B cell (primary cell): ENCODE data around the gene SRGAP2B. TPM values are rescaled to one million over a fixed set of nuclear protein-coding genes. Genes with fewer than 3 reads are reported as not detected.
"Not testable (repeated sequence)": the region's sequence is repeated elsewhere in the genome, so short reads cannot be mapped to it uniquely, and the experiment has no call there.

Experiments
- ATAC-seq: fragments of 200-7000 bp; cut with Tn5 transposase; one replicate; pipeline ENCODE4 v1.10.0; 2021; ENCODE audit warnings: low read depth, mild to moderate bottlenecking, moderate number of reproducible peaks, moderate library complexity
- CTCF ChIA-PET: fragments of 350-600 bp; sonication (Branson Sonifier 250); formaldehyde crosslinking; loops from one replicate; lab custom pipeline; 2021; ENCODE audit warnings: antibody characterized with exemption, inconsistent platforms; lab: Charles Lee
- POLR2A ChIA-PET: fragments of 350-600 bp; sonication (Branson Sonifier 250); formaldehyde crosslinking; loops from one replicate; lab custom pipeline; 2021; ENCODE audit warnings: antibody characterized with exemption; lab: Charles Lee
- DNase-seq: peaks from one replicate; pipeline ENCODE4 v3.0.0; 2013
- H2AFZ ChIP-seq: 2 replicates; pipeline ENCODE4 v1.6.1; 2012; ENCODE audit warnings: mild to moderate bottlenecking, low read depth, low read length; ENCODE audit not compliant: insufficient read depth, poor library complexity, severe bottlenecking
- H3K27ac ChIP-seq, 2 donors: 1 replicate in 1 of 2; 2 replicates in 1 of 2; pipeline ENCODE4 v1.5.1; 2012 to 2013; ENCODE audit warnings: low read length in 2 of 2, mild to moderate bottlenecking in 2 of 2, moderate library complexity in 1 of 2
- H3K27me3 ChIP-seq, 4 experiments: fragments of 200-600 bp in 1 of 4; sonication (generic) in 1 of 4; replicated peaks in 1 of 4; 1 replicate in 2 of 4; 2 replicates in 2 of 4; pipeline versions ENCODE4 v1.6.1 to v1.7.0; 2013 to 2016; ENCODE audit warnings: low read length in 3 of 4, mild to moderate bottlenecking in 2 of 4, mixed read lengths in 1 of 4, moderate library complexity in 1 of 4; ENCODE audit not compliant: insufficient read depth in 4 of 4, control insufficient read depth in 3 of 4; ENCODE audit errors: control extremely low read depth in 1 of 4
- H3K36me3 ChIP-seq, 2 experiments: replicated peaks in 1 of 2; 1 replicate in 1 of 2; 2 replicates in 1 of 2; pipeline versions ENCODE4 v1.6.1 to v1.7.1; 2013; ENCODE audit warnings: low read length in 1 of 2; ENCODE audit not compliant: insufficient read depth in 2 of 2, control insufficient read depth in 1 of 2; ENCODE audit errors: control extremely low read depth in 1 of 2, extremely low read depth in 1 of 2
- H3K4me1 ChIP-seq, 2 donors: fragments of 200-600 bp in 1 of 2; sonication (generic) in 1 of 2; 1 replicate in 1 of 2; 2 replicates in 1 of 2; pipeline versions ENCODE4 v1.5.1 to v1.6.1; 2013 to 2017; ENCODE audit warnings: low read length in 2 of 2; ENCODE audit not compliant: control insufficient read depth in 2 of 2, insufficient read depth in 2 of 2
- H3K4me2 ChIP-seq: replicated peaks from 2 replicates; pipeline ENCODE3; 2012; ENCODE audit warnings: mild to moderate bottlenecking, low read depth, low read length; ENCODE audit not compliant: poor library complexity, severe bottlenecking
- H3K4me3 ChIP-seq, 5 experiments: fragments of 200-600 bp in 1 of 5; sonication (generic) in 1 of 5; 1 replicate in 3 of 5; 2 replicates in 2 of 5; pipeline versions ENCODE4 v1.5.1 to v1.7.0; 2011 to 2016; ENCODE audit warnings: low read length in 4 of 5, mild to moderate bottlenecking in 4 of 5, low read depth in 2 of 5, control low read depth in 1 of 5, moderate library complexity in 1 of 5; ENCODE audit not compliant: insufficient read depth in 1 of 5; ENCODE audit errors: control extremely low read depth in 1 of 5, extremely low read depth in 1 of 5
- H3K79me2 ChIP-seq: fragments of 200-600 bp; sonication (generic); one replicate; pipeline ENCODE4 v1.6.0; 2016; ENCODE audit warnings: low read length; ENCODE audit not compliant: control insufficient read depth, insufficient read depth
- H3K9ac ChIP-seq: fragments of 200-600 bp; sonication (generic); 2 replicates; pipeline ENCODE4 v1.6.1; 2017; ENCODE audit warnings: mild to moderate bottlenecking, low read length, moderate library complexity
- H3K9me3 ChIP-seq, 3 donors: one replicate each; pipeline versions ENCODE4 v1.6.1 to v1.7.1; 2013; ENCODE audit warnings: low read length in 2 of 3; ENCODE audit not compliant: control insufficient read depth in 2 of 3, insufficient read depth in 1 of 3; ENCODE audit errors: control extremely low read depth in 1 of 3
- H4K20me1 ChIP-seq: 2 replicates; pipeline ENCODE4 v1.6.0; 2012; ENCODE audit warnings: mild to moderate bottlenecking, low read length; ENCODE audit not compliant: insufficient read depth, control insufficient read depth, poor library complexity, severe bottlenecking
- H3K27ac Mint-ChIP-seq: one replicate; pipeline ENCODE4 v1.8.0; 2021; ENCODE audit warnings: mixed read lengths
- H3K27me3 Mint-ChIP-seq: one replicate; pipeline ENCODE4 v1.8.0; 2021; ENCODE audit warnings: mixed read lengths
- H3K4me1 Mint-ChIP-seq: one replicate; pipeline ENCODE4 v1.8.0; 2021; ENCODE audit warnings: mixed read lengths
- H3K4me3 Mint-ChIP-seq: one replicate; pipeline ENCODE4 v1.8.0; 2021; ENCODE audit warnings: mixed read lengths
- H3K9me3 Mint-ChIP-seq: one replicate; pipeline ENCODE4 v1.8.0; 2022; ENCODE audit warnings: mixed read lengths; ENCODE audit not compliant: insufficient read depth
- WGBS: methylation state at CpG from one replicate; pipeline ENCODE4 v1.1.5; 2013; ENCODE audit warnings: missing lambda C conversion rate; ENCODE audit not compliant: insufficient coverage; 5-methylcytosine and 5-hydroxymethylcytosine counted together
- intact Hi-C: fragments of 100-400 bp; cut with micrococcal nuclease; formaldehyde crosslinking; loops from one replicate; pipeline ENCODE4 v1.10.0; 2022
- polyA plus RNA-seq: library from polyadenylated mRNA; depleted of rRNA; stranded (reverse); fragments of >200 nt; gene quantifications from 2 replicates; pipeline ENCODE4 v1.2.3, GENCODE V29; 2012
- total RNA-seq, 2 donors: library from RNA; stranded (reverse); fragments of 120-200 nt in 1 of 2; gene quantifications; 1 replicate in 1 of 2; 2 replicates in 1 of 2; pipeline versions ENCODE4 v1.2.3 to v1.2.4, GENCODE V29; 2013 to 2022

The SRGAP2B gene
- total and polyA plus RNA-seq, 2 donors (not counting 1 experiment from before 2014, with no cell fraction given): 3.0 to 36.5 TPM

- H3K9me3 ChIP-seq, H3K4me3 Mint-ChIP-seq, H3K9me3 Mint-ChIP-seq, DNase-seq, H3K27ac Mint-ChIP-seq, H3K4me1 ChIP-seq, H3K27ac ChIP-seq, H4K20me1 ChIP-seq, H2AFZ ChIP-seq, H3K36me3 ChIP-seq, H3K4me3 ChIP-seq, CTCF ChIA-PET, intact Hi-C loops, H3K4me2 ChIP-seq, H3K27me3 ChIP-seq, H3K9ac ChIP-seq, POLR2A ChIA-PET, ATAC-seq, H3K4me1 Mint-ChIP-seq, H3K27me3 Mint-ChIP-seq, H3K79me2 ChIP-seq: not testable (repeated sequence)
- no CpG with 5 or more reads among the region's 6 CpGs for WGBS
Measured at GRCh38 chr1:145115587-145116493, 20.7 kb upstream of the SRGAP2B start.

- H3K27ac Mint-ChIP-seq, H3K27me3 Mint-ChIP-seq: not testable (repeated sequence)
Measured at GRCh38 chr1:145114560-145115057, 19.5 kb upstream of the SRGAP2B start.

DNA sequence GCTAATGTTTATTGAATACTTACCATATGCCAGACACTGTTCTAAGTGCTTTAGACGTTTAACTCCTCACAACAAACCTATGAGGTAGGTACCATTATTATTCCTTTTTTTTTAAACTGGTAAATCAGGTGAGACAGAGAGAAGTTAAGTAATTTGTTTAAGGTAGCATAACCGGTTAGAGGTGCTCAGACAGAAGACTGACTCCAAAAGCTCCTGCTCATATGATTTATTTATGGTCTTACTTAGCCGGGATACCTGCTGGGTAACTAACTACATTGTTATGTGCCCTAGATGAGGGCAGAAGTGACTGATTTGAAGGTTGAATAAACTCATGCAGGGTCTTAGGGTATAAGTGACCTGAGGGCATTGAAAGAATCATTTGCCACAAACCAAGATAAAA lies 17.6 kb upstream of the SRGAP2B start:
- H3K4me2 ChIP-seq, H3K27me3 ChIP-seq, H3K4me3 Mint-ChIP-seq, H3K9ac ChIP-seq, H3K79me2 ChIP-seq, ATAC-seq, CTCF ChIA-PET, H2AFZ ChIP-seq, H3K27ac ChIP-seq, H3K4me1 ChIP-seq, POLR2A ChIA-PET, intact Hi-C loops, H3K9me3 ChIP-seq, DNase-seq, H3K36me3 ChIP-seq, H3K27ac Mint-ChIP-seq, H4K20me1 ChIP-seq, H3K27me3 Mint-ChIP-seq, H3K4me3 ChIP-seq, H3K9me3 Mint-ChIP-seq, H3K4me1 Mint-ChIP-seq: not testable (repeated sequence)
- WGBS: no CpG with 5 or more reads among the region's 3 CpGs

More at GRCh38 chr1:145114560-145115057, 19.5 kb upstream of the SRGAP2B start:
- H4K20me1 ChIP-seq, CTCF ChIA-PET, H2AFZ ChIP-seq, H3K9ac ChIP-seq, H3K36me3 ChIP-seq, POLR2A ChIA-PET, H3K4me3 ChIP-seq, ATAC-seq, H3K4me3 Mint-ChIP-seq, intact Hi-C loops, H3K9me3 ChIP-seq, H3K79me2 ChIP-seq, H3K27me3 ChIP-seq, H3K27ac ChIP-seq, H3K4me1 Mint-ChIP-seq, H3K4me1 ChIP-seq, DNase-seq, H3K4me2 ChIP-seq, H3K9me3 Mint-ChIP-seq: not testable (repeated sequence)
- WGBS: no CpG with 5 or more reads among the region's 1 CpG

- DNase-seq, H3K79me2 ChIP-seq, ATAC-seq, H3K4me3 ChIP-seq, H3K9me3 ChIP-seq, H3K27me3 ChIP-seq, H3K9ac ChIP-seq, H3K9me3 Mint-ChIP-seq, H3K4me3 Mint-ChIP-seq, H3K36me3 ChIP-seq, H3K4me2 ChIP-seq, H2AFZ ChIP-seq, H3K27ac Mint-ChIP-seq, H4K20me1 ChIP-seq, CTCF ChIA-PET, H3K4me1 ChIP-seq, POLR2A ChIA-PET, H3K27me3 Mint-ChIP-seq, H3K4me1 Mint-ChIP-seq, H3K27ac ChIP-seq, intact Hi-C loops: not testable (repeated sequence)
- no CpG with 5 or more reads among the region's 3 CpGs for WGBS
Measured at GRCh38 chr1:145111674-145112073, 16.5 kb upstream of the SRGAP2B start.
